Measurements from ENCODE around the gene KAT8. TPM values are rescaled to one million over a fixed set of nuclear protein-coding genes. Genes with fewer than 3 reads are reported as not detected.
A peak's percentile ranks its signal among the peaks of the same experiment; 100 is the strongest.

KAT8 gene
- total and polyA plus RNA-seq, 9 of the 15 experiments (the other 6 are each of a cell fraction or from before 2014, with no cell fraction given): 10.0 to 98.5 (median 76.4) TPM

DNA sequence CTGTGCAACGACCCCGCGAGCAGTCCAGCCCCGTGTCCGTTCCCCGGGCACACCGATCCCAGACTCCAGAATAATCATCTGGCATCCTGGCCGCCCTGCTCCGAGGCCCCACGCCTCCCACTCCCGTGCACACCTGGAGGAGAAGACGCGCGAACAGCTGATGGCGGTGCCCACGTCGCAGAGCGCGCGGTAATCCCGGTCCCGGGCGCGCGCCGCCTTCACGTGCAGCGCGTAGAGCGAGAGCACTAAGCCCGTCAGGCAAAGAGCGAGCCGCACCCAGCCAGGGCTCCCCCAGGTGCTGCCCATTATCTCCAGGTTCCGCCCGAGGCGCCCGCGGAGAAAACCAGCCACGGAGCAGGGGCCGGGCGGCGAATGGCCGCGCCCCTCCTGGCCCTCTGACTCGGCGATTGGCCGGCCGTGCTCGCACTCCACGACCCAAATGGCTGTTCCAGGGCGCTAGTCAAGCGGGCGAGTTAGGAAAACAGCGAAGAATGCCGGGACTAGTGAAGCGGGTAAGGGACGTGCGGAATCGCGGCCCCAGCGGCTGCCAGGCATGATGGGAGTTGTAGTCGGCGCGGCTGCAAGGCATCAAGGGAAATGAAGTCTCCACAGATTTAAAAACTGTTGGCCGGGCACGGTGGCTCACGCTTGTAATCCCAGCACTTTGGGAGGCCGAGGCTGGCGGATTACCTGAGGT is 22.9 kb upstream of the KAT8 start, which contains the start of gene VKORC1 (continued):
- TF ChIP-seq ATF6 (CRISPR knock-in tag; IDR thresholded peaks at IDR 0.05) (no peak), U2AF1 (optimal IDR thresholded peaks at IDR 0.05; ENCODE audit: low read depth, low read length) (peak; percentile 45), MAFF (IDR thresholded peaks at IDR 0.05; ENCODE audit: low read length) (no peak), HNRNPL (IDR thresholded peaks at IDR 0.05; ENCODE audit: low read depth, low read length) (peak; percentile 91), MED1 (CRISPR knock-in tag; IDR thresholded peaks at IDR 0.05; ENCODE audit: borderline replicate concordance) (no peak), OTX1 (CRISPR knock-in tag; IDR thresholded peaks at IDR 0.05) (no peak), ZNF445 (CRISPR knock-in tag; IDR thresholded peaks at IDR 0.05; ENCODE audit: low read depth) (no peak), SETDB1 (IDR thresholded peaks at IDR 0.05; ENCODE audit: low read length) (no peak), CC2D1A (IDR thresholded peaks at IDR 0.05) (no peak), ZNF551 (CRISPR knock-in tag; IDR thresholded peaks at IDR 0.05) (no peak), CREBBP (IDR thresholded peaks at IDR 0.05; ENCODE audit: low read depth, low read length) (no peak), HOXB6 (CRISPR knock-in tag; IDR thresholded peaks at IDR 0.05; ENCODE audit: borderline replicate concordance) (no peak), TCFL5 (CRISPR knock-in tag; conservative IDR thresholded peaks at IDR 0.05) (no peak), ZNF133 (CRISPR knock-in tag; IDR thresholded peaks at IDR 0.05) (no peak), CREB3 (tag; conservative IDR thresholded peaks at IDR 0.05; ENCODE audit: low read depth) (no peak)
- TF ChIP-seq, protein P1, sequence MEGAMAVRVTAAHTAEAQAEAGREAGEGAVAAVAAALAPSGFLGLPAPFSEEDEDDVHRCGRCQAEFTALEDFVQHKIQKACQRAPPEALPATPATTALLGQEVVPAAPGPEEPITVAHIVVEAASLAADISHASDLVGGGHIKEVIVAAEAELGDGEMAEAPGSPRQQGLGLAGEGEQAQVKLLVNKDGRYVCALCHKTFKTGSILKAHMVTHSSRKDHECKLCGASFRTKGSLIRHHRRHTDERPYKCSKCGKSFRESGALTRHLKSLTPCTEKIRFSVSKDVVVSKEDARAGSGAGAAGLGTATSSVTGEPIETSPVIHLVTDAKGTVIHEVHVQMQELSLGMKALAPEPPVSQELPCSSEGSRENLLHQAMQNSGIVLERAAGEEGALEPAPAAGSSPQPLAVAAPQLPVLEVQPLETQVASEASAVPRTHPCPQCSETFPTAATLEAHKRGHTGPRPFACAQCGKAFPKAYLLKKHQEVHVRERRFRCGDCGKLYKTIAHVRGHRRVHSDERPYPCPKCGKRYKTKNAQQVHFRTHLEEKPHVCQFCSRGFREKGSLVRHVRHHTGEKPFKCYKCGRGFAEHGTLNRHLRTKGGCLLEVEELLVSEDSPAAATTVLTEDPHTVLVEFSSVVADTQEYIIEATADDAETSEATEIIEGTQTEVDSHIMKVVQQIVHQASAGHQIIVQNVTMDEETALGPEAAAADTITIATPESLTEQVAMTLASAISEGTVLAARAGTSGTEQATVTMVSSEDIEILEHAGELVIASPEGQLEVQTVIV (CRISPR knock-in tag; IDR thresholded peaks at IDR 0.05; ENCODE audit: borderline replicate concordance): no peak
- TF ChIP-seq, protein P2, sequence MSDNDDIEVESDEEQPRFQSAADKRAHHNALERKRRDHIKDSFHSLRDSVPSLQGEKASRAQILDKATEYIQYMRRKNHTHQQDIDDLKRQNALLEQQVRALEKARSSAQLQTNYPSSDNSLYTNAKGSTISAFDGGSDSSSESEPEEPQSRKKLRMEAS (CRISPR knock-in tag; IDR thresholded peaks at IDR 0.05): peak; percentile 80
- TF ChIP-seq, protein P3, sequence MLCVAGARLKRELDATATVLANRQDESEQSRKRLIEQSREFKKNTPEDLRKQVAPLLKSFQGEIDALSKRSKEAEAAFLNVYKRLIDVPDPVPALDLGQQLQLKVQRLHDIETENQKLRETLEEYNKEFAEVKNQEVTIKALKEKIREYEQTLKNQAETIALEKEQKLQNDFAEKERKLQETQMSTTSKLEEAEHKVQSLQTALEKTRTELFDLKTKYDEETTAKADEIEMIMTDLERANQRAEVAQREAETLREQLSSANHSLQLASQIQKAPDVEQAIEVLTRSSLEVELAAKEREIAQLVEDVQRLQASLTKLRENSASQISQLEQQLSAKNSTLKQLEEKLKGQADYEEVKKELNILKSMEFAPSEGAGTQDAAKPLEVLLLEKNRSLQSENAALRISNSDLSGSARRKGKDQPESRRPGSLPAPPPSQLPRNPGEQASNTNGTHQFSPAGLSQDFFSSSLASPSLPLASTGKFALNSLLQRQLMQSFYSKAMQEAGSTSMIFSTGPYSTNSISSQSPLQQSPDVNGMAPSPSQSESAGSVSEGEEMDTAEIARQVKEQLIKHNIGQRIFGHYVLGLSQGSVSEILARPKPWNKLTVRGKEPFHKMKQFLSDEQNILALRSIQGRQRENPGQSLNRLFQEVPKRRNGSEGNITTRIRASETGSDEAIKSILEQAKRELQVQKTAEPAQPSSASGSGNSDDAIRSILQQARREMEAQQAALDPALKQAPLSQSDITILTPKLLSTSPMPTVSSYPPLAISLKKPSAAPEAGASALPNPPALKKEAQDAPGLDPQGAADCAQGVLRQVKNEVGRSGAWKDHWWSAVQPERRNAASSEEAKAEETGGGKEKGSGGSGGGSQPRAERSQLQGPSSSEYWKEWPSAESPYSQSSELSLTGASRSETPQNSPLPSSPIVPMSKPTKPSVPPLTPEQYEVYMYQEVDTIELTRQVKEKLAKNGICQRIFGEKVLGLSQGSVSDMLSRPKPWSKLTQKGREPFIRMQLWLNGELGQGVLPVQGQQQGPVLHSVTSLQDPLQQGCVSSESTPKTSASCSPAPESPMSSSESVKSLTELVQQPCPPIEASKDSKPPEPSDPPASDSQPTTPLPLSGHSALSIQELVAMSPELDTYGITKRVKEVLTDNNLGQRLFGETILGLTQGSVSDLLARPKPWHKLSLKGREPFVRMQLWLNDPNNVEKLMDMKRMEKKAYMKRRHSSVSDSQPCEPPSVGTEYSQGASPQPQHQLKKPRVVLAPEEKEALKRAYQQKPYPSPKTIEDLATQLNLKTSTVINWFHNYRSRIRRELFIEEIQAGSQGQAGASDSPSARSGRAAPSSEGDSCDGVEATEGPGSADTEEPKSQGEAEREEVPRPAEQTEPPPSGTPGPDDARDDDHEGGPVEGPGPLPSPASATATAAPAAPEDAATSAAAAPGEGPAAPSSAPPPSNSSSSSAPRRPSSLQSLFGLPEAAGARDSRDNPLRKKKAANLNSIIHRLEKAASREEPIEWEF (CRISPR knock-in tag; IDR thresholded peaks at IDR 0.05): no peak
